ENCODE results near the gene COMMD7. TPM values are rescaled to one million over a fixed set of nuclear protein-coding genes. Genes with fewer than 3 reads are reported as not detected.

COMMD7 gene
- total RNA-seq: 23.6 and 26.0 TPM in 2 replicates

DNA sequence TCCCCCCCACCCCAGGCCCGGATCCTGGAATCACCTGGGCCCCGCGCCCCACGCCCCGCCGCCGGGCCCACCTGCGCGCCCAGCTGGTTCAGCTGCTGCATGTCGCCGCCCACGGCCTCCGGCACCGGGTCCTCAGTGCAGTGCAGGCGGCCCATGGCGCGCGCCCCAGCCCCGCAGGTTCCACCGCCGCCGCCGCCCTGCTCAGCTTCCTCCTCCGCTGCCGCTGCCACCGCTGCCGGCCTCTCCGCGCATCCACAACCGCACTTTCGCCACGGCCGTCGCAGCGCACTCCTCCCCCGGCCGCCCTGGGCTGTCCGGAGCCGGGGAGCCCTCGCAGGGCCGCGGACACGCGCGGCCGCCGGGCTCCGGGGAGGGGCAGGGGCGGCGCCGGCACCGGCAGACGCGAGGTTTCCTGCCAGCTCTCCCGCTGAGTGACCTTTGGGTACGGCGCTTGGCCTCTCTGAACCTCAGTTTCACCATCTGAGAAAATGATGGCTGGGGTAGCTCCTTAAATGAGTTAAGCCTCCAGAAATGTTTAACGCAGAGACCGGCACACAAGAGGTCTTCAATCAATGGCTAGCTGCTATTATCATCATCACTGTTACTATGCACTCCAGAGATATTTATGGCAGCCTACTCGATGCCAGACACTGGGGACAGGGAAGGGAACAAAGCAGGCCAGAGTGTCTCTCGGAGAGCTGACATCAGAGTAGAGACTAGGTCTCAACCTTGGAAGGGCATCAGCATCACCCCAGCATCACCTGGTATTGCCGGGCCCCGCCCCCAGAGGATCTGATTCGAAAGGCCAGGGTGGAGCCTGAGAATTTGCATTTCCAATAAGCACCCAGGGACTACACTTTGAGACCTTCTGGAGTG lies at the start of gene COMMD7:
Gene COMMD7 (minus strand): TSS at position 231 of the 876 bp plus-strand sequence. CDS start 76 bp downstream, at position 155.

DNA sequence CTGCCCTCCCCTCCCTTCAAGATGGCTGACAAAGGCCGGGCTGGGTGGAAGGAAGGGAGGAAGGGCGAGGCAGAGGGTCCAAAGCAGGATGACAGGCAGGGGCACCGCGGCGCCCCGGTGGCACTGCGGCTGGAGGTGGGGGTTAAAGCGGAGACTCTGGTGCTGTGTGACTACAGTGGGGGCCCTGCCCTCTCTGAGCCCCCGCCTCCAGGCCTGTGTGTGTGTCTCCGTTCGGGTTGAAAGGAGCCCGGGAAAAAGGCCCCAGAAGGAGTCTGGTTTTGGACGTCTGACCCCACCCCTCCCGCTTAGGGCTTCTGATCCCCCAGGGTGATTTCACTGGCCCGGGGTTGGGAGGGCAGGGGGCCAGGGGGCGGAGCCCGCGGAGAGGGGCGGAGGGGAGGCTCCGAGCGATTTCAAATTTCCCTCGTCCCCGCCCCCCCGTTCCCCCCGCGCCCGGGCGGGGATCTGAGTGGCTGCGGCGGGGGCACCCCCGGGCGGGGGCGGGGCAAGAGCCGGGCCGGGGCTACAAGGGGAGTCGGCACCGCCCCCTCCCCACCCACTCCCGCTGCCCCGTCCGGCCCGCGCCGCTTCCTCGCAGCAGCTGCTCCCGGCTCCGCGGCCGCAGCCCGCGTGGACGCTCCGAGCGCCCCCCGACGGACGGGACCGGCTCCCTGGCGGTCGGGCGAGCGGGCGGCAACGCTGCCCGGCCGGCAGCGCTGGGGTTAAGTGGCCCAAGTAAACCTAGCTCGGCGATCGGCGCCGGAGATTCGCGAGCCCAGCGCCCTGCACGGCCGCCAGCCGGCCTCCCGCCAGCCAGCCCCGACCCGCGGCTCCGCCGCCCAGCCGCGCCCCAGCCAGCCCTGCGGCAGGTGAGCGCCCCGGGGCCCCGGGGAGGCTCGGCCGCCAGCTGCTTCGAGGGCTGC lies 18.8 kb upstream of the COMMD7 start, which contains the start of gene DNMT3B:
Gene DNMT3B (plus strand): TSS at position 555 of the 923 bp plus-strand sequence. CDS start 17,939 bp downstream, outside the sequence.

Other genes with a start within 250 kb of the COMMD7 start
- gene NOL4L, start 158.1 kb downstream of the COMMD7 start, total RNA-seq: 7.0 and 14.0 TPM in 2 replicates
- not detected in 2 replicates for gene C20orf203, start 69.5 kb downstream of the COMMD7 start, total RNA-seq
- gene DNMT3B, start 18.9 kb upstream of the COMMD7 start, total RNA-seq: 0.76 and 1.2 TPM in 2 replicates
- 82.9 and 85.5 TPM in 2 replicates for gene MAPRE1, start 76.5 kb upstream of the COMMD7 start, total RNA-seq
- under 0.01 and 0.09 TPM in 2 replicates for gene EFCAB8, start 115.5 kb upstream of the COMMD7 start, total RNA-seq

All from dermis lymphatic vessel endothelial cell (primary cell).